ENCODE data around the gene TMPRSS3. TPM values are rescaled to one million over a fixed set of nuclear protein-coding genes. Genes with fewer than 3 reads are reported as not detected.

Gene TMPRSS3
- not detected in 2 replicates for total RNA-seq

GRCh38 chr21:42395905-42396651 lies at the start of gene TMPRSS3:
Gene TMPRSS3, minus strand, starts transcription at chr21:42396052. Its CDS starts 635 bp downstream, at chr21:42395417.

GRCh38 chr21:42403611-42404231 lies 7.9 kb upstream of the TMPRSS3 start, which contains the start of gene UBASH3A:
Gene UBASH3A, plus strand, starts transcription at chr21:42403902. Its CDS starts 44 bp downstream, at chr21:42403946.

GRCh38 chr21:42366292-42367010 lies 29.4 kb downstream of the TMPRSS3 start, which contains the start of gene TFF1:
Gene TFF1, minus strand, starts transcription at chr21:42366535. Its CDS starts 40 bp downstream, at chr21:42366495.

GRCh38 chr21:42350927-42351426 lies 44.9 kb downstream of the TMPRSS3 start, which contains the start of gene TFF2:
Gene TFF2, minus strand, starts transcription at chr21:42350994. Its CDS starts 37 bp downstream, at chr21:42350957.

Other genes with a start within 250 kb of the TMPRSS3 start
- 42.7 and 94.0 TPM in 2 replicates for gene ABCG1, start 176.9 kb downstream of the TMPRSS3 start, total RNA-seq
- gene TFF3, start 80.6 kb downstream of the TMPRSS3 start, total RNA-seq, result 0.24 TPM in 1 of 2 replicates, not detected in the other
- gene TFF2, start 45.1 kb downstream of the TMPRSS3 start, total RNA-seq, result not detected in 2 replicates
- not detected in 2 replicates for gene TFF1, start 29.5 kb downstream of the TMPRSS3 start, total RNA-seq
- gene UBASH3A, start 7.8 kb upstream of the TMPRSS3 start, total RNA-seq, result not detected in 2 replicates
- gene RSPH1, start 100.2 kb upstream of the TMPRSS3 start, total RNA-seq, result under 0.01 and 0.43 TPM in 2 replicates
- 7.7 and 16.4 TPM in 2 replicates for gene SLC37A1, start 117.8 kb upstream of the TMPRSS3 start, total RNA-seq